ENCODE results near the gene PHF1.

Gene PHF1

DNA sequence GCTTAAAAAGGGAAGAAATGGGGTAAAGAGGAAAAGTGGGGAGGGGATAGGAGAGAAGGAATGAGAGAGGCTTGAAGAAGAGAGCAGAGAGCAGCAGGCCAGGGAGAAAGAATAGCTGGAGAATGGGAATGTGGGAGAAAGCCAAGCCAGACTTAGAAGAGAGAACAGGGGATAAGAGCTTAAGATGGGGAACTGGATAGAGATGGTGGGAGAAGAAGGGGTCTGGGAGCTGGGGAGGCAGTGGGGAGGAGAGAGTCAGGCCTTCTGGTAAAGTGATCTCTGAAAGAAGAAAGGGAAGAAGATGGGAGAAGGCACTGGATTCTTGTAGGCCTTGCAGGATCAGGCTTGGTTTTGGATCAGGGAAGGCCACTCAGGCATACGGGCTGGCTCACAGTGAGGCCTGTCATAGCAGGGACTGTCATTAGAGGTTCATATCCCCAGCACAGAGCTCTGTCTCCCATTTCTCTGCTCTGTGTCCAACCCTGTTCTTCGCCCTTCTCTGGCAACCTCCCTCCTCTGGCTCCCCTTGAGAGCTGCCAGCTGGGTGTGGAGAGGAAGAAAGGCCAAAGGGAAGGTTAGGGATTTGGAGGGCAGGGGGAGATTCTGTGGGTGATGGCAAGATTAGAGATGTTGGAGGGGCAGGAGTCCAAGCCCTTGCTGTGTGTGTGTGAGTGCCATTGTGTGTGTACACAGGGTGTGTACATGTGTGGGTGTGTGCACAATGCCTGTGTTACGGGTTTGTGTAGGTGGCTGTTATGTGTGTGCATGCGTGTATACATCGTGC, 18.3 kb downstream of the PHF1 start:
- ChIA-PET CTCF (interaction anchor here (0.6 to 3.9 kb wide), 4 partner anchors 11 to 39 kb away, joined by 3 to 19 read pairs (median 4); no protein-coding TSS in a partner anchor), POLR2A (no interaction called here)
- H3K4me3 ChIP-seq (ENCODE audit: low read depth, low read length): no peak overlapping the region
- no peak for DNase-seq (ENCODE audit: low read depth, low spot score)
- TF ChIP-seq, protein P1, sequence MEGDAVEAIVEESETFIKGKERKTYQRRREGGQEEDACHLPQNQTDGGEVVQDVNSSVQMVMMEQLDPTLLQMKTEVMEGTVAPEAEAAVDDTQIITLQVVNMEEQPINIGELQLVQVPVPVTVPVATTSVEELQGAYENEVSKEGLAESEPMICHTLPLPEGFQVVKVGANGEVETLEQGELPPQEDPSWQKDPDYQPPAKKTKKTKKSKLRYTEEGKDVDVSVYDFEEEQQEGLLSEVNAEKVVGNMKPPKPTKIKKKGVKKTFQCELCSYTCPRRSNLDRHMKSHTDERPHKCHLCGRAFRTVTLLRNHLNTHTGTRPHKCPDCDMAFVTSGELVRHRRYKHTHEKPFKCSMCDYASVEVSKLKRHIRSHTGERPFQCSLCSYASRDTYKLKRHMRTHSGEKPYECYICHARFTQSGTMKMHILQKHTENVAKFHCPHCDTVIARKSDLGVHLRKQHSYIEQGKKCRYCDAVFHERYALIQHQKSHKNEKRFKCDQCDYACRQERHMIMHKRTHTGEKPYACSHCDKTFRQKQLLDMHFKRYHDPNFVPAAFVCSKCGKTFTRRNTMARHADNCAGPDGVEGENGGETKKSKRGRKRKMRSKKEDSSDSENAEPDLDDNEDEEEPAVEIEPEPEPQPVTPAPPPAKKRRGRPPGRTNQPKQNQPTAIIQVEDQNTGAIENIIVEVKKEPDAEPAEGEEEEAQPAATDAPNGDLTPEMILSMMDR (IDR thresholded peaks at IDR 0.05; ENCODE audit: insufficient read depth, low read length, missing control alignments): no peak

DNA sequence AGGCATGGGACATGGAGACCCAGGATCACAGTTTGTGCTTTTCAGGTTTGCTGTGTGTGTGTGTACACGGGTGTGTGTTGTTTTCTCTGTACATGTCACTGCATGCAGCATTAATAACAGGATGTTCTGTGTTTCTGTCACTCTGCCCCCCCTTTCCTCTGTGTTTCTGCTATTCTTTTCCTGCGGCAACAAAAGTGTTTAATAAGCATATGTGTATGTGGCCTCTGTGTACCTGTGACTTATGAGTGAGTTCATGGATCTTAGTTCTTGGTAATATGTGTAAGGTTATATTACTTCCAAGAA, 18.9 kb downstream of the PHF1 start:
- no peak overlapping the region for H3K4me3 ChIP-seq (ENCODE audit: low read depth, low read length)
- no peak for DNase-seq (ENCODE audit: low read depth, low spot score)
- POLR2A ChIA-PET: no interaction called here
- CTCF ChIA-PET: interaction anchor here (3.9 kb wide), 1 partner anchor 39 kb away, joined by 19 read pairs; no protein-coding TSS in a partner anchor
- TF ChIP-seq, protein P1 (IDR thresholded peaks at IDR 0.05; ENCODE audit: insufficient read depth, low read length, missing control alignments): no peak

DNA sequence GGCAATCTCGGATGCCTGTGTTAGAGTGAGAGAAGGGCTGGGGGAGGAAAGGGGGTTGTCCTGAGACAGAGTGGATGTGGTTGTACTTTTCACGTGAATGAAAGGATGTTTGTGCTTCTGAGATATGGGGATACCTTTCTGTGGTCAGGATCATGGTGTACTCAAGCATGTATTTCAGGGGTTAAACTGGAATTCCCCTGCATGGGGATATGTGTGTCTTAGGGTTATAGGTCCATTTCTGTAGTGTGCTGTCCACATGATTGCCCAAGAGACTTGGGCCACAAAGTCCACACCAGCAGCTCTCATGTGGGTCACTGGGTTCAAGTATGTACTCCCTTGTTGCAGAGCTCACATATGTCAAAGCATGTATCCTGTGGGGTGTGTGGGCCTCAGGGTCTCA, 19.5 kb downstream of the PHF1 start:
- POLR2A ChIA-PET: no interaction called here
- TF ChIP-seq, protein P1 (IDR thresholded peaks at IDR 0.05; ENCODE audit: insufficient read depth, low read length, missing control alignments): no peak
- H3K4me3 ChIP-seq (ENCODE audit: low read depth, low read length): no peak overlapping the region
- CTCF ChIA-PET: interaction anchor here (0.6 to 3.9 kb wide), 5 partner anchors 8 to 46 kb away, joined by 3 to 19 read pairs (median 3); no protein-coding TSS in a partner anchor
- no peak for DNase-seq (ENCODE audit: low read depth, low spot score)

DNA sequence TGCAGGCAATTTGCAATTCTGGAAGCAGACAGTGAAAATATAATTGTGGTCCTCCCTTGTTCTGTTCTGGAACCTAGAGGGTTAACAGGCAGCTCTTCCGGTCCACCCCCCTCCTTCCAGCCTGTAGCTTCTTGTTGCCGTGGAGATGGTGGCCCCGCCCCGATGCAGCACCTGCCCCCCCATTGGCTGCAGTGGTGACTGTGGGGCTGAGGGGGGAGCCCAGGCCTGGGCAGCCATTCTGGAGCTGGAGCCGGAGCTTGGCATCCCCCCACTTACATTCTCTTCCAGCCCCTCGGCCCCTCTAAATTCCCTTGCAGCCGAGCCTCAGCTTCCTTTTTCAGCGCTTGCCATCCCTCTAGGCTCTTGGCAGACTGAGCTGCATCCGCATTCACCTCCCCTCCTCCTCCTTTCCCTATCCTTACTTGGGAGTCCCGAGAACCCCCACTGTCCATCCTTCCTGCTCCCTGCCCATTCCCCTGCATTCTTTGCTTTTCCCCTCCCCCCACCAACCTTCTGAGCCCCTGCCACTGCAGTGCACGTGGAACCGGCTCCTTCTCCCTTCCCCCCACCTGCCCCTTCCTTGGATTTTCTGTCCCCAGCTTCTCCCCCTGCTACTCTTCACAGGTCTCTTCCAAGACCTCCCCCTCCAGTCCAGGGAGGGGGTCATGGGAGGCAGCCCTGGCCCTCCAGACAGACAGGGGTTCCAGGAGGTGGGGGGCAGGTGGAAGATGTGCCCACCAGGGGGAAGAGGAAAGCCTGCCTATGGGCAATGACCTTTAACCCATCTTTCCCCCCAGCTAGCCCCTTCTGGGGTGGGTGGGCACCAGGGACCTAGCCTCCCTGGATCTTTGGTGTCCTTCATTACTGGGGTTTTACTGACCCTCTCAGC, 20.4 kb downstream of the PHF1 start:
- H3K4me3 ChIP-seq (ENCODE audit: low read depth, low read length): no peak overlapping the region
- CTCF ChIA-PET: interaction anchor here (0.6 to 3.9 kb wide), 6 partner anchors 9 to 47 kb away, joined by 3 to 19 read pairs (median 4); no protein-coding TSS in a partner anchor
- no peak for DNase-seq (ENCODE audit: low read depth, low spot score)
- TF ChIP-seq, protein P1 (IDR thresholded peaks at IDR 0.05; ENCODE audit: insufficient read depth, low read length, missing control alignments): no peak
- POLR2A ChIA-PET: interaction anchor here (0.7 kb wide), 1 partner anchor 16 kb away, joined by 5 read pairs; no protein-coding TSS in a partner anchor

DNA sequence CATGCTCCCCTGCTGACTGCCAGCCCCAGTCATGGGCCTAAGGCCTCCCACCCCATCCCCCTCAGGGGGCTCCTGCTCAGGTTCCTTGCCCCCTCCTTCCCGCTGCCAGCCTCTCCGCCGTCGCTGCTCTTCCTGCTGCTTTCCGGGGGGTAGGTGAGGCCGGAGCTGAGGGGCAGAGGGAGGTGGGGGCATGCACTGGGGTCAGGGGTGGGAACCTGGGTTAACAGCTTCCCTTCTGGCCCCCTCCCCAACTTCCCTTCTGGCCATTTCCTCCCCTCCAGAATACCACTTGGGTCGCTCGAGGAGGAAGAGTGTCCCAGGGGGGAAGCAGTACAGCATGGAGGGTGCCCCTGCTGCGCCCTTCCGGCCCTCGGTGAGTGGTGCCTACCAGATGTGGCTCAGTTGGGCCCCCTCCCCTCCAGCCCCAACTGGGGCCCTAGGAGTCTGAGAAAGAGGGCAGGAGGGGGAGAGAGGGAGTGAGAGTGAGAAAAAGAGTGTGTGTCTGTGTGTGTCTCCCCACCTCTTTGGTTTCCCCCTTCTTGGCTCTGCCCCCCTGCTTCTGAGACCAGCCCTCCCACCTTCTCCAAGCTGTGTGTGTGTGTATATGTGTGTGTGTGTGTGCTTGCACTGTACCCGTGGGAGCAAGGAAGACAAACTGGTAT, 21.2 kb downstream of the PHF1 start:
- no peak overlapping the region for H3K4me3 ChIP-seq (ENCODE audit: low read depth, low read length)
- no peak for DNase-seq (ENCODE audit: low read depth, low spot score)
- TF ChIP-seq, protein P1 (IDR thresholded peaks at IDR 0.05; ENCODE audit: insufficient read depth, low read length, missing control alignments): no peak
- ChIA-PET POLR2A (no interaction called here), CTCF (interaction anchor here (2.3 to 3.9 kb wide), 2 partner anchors 8 to 41 kb away, joined by 7 to 19 read pairs; no protein-coding TSS in a partner anchor)
